DMS 273 (cell line): ENCODE measurements around the gene PRDM11.
"Not testable (repeated sequence)": the region's sequence is repeated elsewhere in the genome, so short reads cannot be mapped to it uniquely, and the experiment has no call there.

Experiments
- DNase-seq: peaks from one replicate; lab custom pipeline; 2025; ENCODE audit not compliant: unreplicated experiment; lab: John Stamatoyannopoulos, UW

PRDM11 gene

DNA sequence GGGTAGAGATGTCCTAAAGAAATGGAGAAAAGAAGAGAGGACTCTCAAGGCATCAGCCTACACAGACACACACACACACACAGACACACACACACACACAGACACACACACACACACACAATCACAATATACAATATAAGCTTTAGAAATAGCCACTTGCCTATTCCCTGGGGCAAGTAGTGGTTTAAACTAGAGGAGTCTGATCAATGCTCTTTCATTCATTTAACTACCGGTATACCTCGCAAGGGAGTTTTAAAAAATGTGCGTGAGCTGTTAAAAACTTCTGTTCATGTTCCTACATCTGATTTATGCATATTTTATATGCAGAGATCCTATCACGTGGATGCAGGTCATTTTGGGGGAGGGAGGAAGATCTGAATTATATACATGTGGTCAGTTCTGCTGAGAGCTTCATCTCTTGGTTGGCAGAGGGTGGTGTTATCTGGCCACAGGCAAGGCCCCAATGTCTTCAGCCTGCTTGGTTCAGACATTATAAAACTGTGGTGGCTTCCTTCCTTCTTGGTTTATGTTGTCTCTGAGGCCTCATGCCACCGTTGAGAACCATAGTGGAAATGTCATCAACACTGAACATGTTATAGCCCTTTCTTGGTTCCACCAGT lies 83.1 kb downstream of the PRDM11 start:
- no peak for DNase-seq

- DNase-seq = peak; percentile 24
These were observed 86.1 kb downstream of the PRDM11 start for GRCh38 chr11:45232341-45233080.

DNA sequence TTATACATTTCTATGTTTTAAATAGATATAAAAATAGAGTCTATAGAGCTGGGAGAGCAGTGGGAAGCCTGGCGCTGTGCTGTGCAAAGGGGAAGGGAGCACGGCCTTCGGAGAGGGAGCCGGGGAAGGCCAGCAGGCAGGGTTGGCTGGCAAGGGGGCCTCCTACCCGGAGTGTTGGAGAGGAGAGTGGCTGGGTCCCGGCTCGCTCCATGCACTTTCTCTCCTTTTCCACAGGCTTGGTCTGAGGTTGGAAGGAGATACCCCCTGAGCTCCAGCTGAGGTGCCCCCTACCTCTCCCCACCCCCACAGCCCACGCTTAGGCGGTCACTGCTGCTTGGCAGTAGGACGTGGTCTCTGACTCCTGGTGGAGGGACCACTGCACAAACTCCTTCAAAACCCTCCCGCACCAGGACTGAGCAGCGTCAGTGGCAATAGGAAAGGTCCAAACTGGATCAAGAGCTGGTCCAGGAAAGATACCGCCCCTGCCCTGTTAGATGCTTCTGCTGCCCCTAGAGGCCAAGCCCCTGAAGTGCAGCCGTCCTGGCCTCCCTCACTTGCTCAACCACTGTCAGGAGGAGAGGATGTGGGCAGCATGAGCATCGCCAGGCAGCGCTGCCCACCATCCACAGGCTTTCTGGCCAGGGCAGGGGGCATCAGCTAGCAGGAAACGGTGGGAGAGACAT lies 86.8 kb downstream of the PRDM11 start:
- peak; percentile 73 for DNase-seq

DNA sequence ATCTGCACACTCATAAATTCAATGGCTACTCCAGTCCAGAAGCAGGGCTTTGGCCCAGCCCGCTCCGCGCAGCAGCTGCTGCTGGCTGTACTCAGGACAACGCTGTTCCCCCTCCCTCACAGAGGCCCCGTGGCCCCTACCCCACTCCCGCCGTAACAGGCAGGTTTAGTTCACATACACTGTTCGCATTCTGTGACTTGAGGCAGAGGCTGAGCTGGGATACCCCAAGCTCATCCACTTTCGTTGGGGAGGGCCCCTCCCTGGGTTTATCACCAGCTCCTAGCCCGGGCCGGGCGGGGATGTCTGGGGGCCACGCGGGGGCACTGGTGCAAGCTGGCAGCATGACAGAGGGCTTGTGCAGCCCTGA lies 87.3 kb downstream of the PRDM11 start:
- DNase-seq = no peak

DNA sequence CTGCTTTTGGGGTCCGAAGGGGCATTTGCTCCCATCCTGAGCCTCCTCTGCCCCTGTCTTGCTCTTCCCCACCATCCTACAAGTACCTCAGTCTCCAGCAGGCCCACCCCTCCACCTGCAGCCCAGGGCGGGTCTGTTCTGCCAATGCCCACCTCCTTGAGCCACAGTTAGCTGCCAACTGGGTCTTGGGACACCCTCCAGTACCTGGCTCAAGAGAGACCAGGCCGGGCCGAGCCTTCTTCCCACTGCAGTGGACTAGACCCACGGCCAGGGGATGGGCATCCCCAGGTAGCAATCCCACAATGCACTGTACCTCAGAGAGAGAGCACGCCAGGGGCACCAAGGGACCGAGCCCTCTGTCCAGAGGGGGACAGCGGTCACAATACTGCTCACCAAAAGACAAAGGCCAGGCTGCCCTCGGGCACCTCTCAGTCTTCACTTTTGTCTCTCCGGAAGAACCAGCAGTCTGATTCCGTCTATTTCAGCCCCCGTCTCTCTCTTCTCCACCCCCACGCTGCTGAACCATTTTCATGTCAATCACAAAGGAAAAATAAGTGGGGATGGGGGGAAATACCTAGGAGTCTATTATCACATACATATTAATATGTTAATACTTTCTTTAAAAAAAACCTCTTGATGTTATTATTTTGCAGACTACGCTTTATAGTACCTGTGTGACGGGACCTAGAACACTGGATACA lies 88.0 kb downstream of the PRDM11 start:
- no peak for DNase-seq

DNA sequence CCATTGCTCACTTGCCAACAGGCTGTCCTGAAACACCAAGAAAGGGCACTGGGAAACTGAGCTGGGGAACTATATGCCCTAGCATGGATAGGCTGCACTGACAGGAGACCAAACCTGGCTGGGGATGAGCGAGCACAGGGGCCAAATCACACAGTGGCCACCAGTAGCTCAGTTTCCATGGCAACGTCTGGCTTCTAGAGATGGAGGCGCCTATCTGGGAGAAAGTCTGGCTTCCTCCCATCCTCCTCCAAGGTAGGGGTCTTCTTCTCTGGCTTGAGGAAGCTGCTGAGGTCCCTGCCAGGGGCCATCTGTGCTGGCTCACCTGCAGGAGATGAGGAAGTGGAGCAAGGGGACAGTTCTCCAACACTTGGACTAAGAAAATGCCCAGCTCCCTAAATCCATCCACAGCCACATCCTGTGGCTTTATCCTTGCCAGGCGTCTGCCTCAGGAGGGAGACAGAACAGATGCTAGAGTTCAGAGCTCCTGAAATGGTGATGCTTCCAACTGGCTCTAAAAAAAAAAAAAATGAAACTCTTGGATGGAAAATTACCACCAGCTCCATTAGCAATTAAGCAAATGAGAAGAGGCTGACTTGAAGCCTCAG lies 91.4 kb downstream of the PRDM11 start:
- DNase-seq = peak; percentile 27

DNA sequence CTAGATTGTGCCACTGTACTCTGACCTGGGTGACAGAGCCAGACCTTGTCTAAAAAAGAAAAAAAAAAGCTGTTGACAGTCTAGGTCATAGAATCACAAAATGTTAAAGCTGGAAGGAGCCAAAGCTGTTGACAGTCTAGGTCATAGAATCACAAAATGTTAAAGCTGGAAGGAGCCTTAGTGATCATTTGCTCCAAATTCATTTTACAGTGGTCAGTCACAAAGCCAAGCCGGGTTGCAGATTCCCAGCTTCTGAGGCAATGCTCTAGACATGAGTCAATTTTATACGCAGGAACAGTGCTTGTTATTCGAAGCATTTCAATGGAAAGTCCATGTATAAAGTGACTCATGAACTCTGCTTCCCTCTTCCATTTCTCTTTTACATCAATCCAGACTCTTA lies 92.3 kb downstream of the PRDM11 start:
- no peak for DNase-seq

GRCh38 chr11:45239733-45240132 lies 93.3 kb downstream of the PRDM11 start:
- DNase-seq = no peak

- DNase-seq = no peak
These were observed 97.5 kb downstream of the PRDM11 start for GRCh38 chr11:45243967-45244366.

- no peak for DNase-seq
These were observed 99.0 kb downstream of the PRDM11 start for GRCh38 chr11:45245218-45246045.

DNA sequence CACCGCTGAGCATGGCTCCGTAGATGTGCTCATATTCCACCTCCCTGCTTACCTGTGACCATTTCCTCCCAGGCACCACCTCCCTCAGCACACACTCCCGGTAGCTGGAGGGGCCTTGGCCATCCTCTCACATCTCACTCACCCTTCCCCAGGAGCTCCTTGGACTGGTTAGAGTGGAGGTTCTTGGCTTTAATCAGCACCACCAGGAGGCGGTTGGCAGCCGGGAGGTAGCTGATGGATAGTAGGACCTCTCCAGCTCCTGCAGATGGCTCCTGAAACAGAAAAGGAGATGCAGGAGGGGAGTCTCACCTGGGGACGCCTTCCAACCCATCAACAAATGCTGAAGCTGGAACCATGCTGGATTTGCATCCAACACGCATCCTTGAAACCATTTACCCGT lies 99.8 kb downstream of the PRDM11 start:
- DNase-seq = no peak

GRCh38 chr11:45247433-45247832 lies 101.0 kb downstream of the PRDM11 start:
- peak; percentile 79 for DNase-seq

GRCh38 chr11:45248501-45249011 lies 102.1 kb downstream of the PRDM11 start:
- no peak for DNase-seq

DNA sequence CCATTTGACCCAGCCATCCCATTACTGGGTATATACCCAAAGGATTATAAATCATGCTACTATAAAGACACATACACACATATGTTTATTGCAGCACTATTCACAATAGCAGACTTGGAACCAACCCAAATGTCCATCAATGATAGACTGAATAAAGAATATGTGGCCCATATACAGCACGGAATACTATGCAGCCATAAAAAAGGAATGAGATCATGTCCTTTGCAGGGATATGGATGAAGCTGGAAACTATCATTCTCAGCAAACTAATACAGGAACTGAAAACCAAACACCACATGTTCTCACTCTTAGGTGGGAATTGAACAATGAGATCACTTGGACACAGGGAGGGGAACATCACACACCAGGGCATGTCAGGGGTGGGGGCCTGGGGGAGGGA lies 102.9 kb downstream of the PRDM11 start:
- DNase-seq = not testable (repeated sequence)

GRCh38 chr11:45250035-45250718 lies 103.7 kb downstream of the PRDM11 start:
- peak; percentile 50 for DNase-seq

- peak; percentile 69 for DNase-seq
These were observed 105.9 kb downstream of the PRDM11 start for GRCh38 chr11:45252134-45252856.

DNA sequence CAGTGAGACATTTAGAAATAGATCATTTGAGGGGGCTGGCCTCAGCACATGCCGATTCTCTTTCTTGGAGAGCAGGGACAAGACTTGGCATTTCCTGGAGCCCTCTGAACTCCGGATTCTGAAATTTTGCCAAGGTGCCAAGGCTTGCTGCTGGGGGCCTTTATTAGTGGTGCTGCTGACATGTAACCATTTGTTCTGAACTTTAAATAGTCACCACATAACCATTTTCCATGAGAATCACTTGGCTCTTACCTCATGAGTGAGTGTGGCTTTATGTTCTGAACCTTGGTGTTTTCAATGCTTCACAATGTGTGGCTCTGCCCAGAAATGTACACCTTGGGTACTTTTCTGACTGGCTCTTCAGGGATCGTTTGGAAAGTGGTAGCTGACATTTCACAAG lies 106.4 kb downstream of the PRDM11 start:
- DNase-seq = no peak

DNA sequence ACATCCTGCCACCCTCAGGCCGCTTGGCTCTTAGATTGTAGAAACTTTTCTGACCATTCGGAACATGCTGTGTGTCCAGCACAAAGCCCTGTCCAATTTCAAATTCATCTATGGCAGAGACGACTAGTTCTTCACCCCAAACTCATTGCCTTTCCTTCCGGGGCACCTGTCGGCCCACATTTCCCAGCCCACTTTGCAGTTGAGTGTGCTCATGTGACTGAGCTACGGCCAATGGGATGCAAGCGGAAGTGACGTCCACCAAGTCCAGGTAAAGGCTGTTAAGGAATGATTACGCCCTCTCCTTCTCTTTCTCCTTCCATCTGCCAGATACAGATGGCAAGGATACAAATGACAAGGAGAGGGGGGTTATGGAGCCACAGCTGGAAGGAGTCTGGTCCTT lies 107.2 kb downstream of the PRDM11 start:
- DNase-seq = peak; percentile 6

- DNase-seq = no peak
These were observed 107.6 kb downstream of the PRDM11 start for GRCh38 chr11:45254070-45254469.
